H1 (cell line): ENCODE data around the gene LCE1B. TPM values are rescaled to one million over a fixed set of nuclear protein-coding genes. Genes with fewer than 3 reads are reported as not detected.

ENCODE experiments used
- CTCF ChIA-PET: fragments of 300-600 bp; sonication (Branson Sonifier 250); formaldehyde crosslinking; loops from one replicate; lab custom pipeline; 2021; ENCODE audit not compliant: partially characterized antibody; lab: Charles Lee
- POLR2A ChIA-PET: fragments of 300-600 bp; sonication (Branson Sonifier 250); formaldehyde crosslinking; loops from one replicate; lab custom pipeline; 2021; ENCODE audit warnings: inconsistent platforms; ENCODE audit not compliant: partially characterized antibody; lab: Charles Lee
- DNase-seq, 2 experiments: peaks; one replicate each; pipeline versions ENCODE4 v3.0.0 to v3.0.0-alpha.2; 2010 to 2022; ENCODE audit warnings: low spot score in 2 of 2, low read depth in 1 of 2, mixed read lengths in 1 of 2
- FAIRE-seq: peaks from 2 replicates; lab custom pipeline; 2011; peaks lifted over from hg19 to GRCh38; lab: Jason Lieb, UNC
- H2AFZ ChIP-seq: 2 replicates; pipeline ENCODE4 v1.8.1; 2012; ENCODE audit warnings: low read length, inconsistent platforms
- H2AK5ac ChIP-seq: 2 replicates; pipeline ENCODE4 v1.6.1; 2013; ENCODE audit warnings: low read depth, low read length
- H2BK120ac ChIP-seq: replicated peaks from 2 replicates; pipeline ENCODE3; 2013; ENCODE audit warnings: low read depth, low read length, inconsistent platforms
- H2BK12ac ChIP-seq: 2 replicates; pipeline ENCODE4 v1.6.1; 2013; ENCODE audit warnings: low read depth, low read length
- H2BK15ac ChIP-seq: 2 replicates; pipeline ENCODE4 v1.6.1; 2013; ENCODE audit warnings: low read length
- H2BK20ac ChIP-seq: 2 replicates; pipeline ENCODE4 v1.6.1; 2013; ENCODE audit warnings: low read length
- H2BK5ac ChIP-seq: 2 replicates; pipeline ENCODE4 v1.6.1; 2013; ENCODE audit warnings: low read depth, low read length
- H3K14ac ChIP-seq: 2 replicates; pipeline ENCODE4 v1.6.1; 2013; ENCODE audit warnings: inconsistent platforms; ENCODE audit not compliant: insufficient read length
- H3K18ac ChIP-seq: 2 replicates; pipeline ENCODE4 v1.6.1; 2013; ENCODE audit warnings: low read length; ENCODE audit errors: extremely low read depth
- H3K23ac ChIP-seq: 2 replicates; pipeline ENCODE4 v1.6.1; 2013; ENCODE audit warnings: inconsistent platforms; ENCODE audit not compliant: insufficient read length
- H3K23me2 ChIP-seq: 2 replicates; pipeline ENCODE4 v1.6.1; 2013; ENCODE audit warnings: low read depth, low read length
- H3K27ac ChIP-seq: 2 replicates; pipeline ENCODE4 v1.6.1; 2011; ENCODE audit warnings: low read depth, low read length, inconsistent platforms
- H3K27me3 ChIP-seq, 4 experiments: replicated peaks in 1 of 4; 1 replicate in 1 of 4; 2 replicates in 3 of 4; pipeline versions ENCODE4 v1.6.1 to v1.8.1; 2011 to 2013; ENCODE audit warnings: low read length in 3 of 4, mild to moderate bottlenecking in 3 of 4, inconsistent platforms in 2 of 4, mixed read lengths in 2 of 4, moderate library complexity in 1 of 4; ENCODE audit not compliant: control insufficient read depth in 3 of 4, insufficient read depth in 3 of 4; ENCODE audit errors: extremely low read depth in 1 of 4
- H3K36me3 ChIP-seq, 4 experiments: 2 replicates each; pipeline versions ENCODE4 v1.6.1 to v1.8.1; 2011 to 2013; ENCODE audit warnings: mild to moderate bottlenecking in 4 of 4, low read length in 3 of 4, moderate library complexity in 2 of 4, control low read depth in 1 of 4, inconsistent platforms in 1 of 4; ENCODE audit not compliant: insufficient read depth in 4 of 4, control insufficient read depth in 2 of 4
- H3K4ac ChIP-seq: replicated peaks from 2 replicates; pipeline ENCODE3; 2013; ENCODE audit warnings: low read length, low read depth, mixed read lengths, inconsistent platforms; ENCODE audit not compliant: insufficient read length
- H3K4me1 ChIP-seq, 4 experiments: replicated peaks in 1 of 4; 1 replicate in 1 of 4; 2 replicates in 3 of 4; pipeline versions ENCODE4 v1.6.1 to v1.8.1; 2011 to 2013; ENCODE audit warnings: low read length in 3 of 4, inconsistent platforms in 2 of 4, mixed read lengths in 1 of 4; ENCODE audit not compliant: insufficient read depth in 4 of 4, control insufficient read depth in 3 of 4
- H3K4me2 ChIP-seq, 2 experiments: 2 replicates each; pipeline versions ENCODE4 v1.6.1 to v1.8.1; 2011 to 2013; ENCODE audit warnings: low read depth in 2 of 2, low read length in 2 of 2, control low read depth in 1 of 2, inconsistent platforms in 1 of 2, mild to moderate bottlenecking in 1 of 2; ENCODE audit not compliant: insufficient read depth in 1 of 2
- H3K4me3 ChIP-seq, 4 experiments: fragments of 200-600, 300-600 bp in 1 of 4; sonication (generic), shearing (Covaris generic), sonication (Bioruptor Twin) in 1 of 4; 2 replicates each; pipeline versions ENCODE4 v1.5.1 to v1.8.1; 2011 to 2016; ENCODE audit warnings: low read length in 4 of 4, low read depth in 3 of 4, control low read depth in 2 of 4, inconsistent platforms in 2 of 4, mild to moderate bottlenecking in 2 of 4, mixed read lengths in 1 of 4, moderate library complexity in 1 of 4; ENCODE audit not compliant: insufficient read depth in 2 of 4; ENCODE audit errors: extremely low read depth in 1 of 4
- H3K56ac ChIP-seq: replicated peaks from 2 replicates; pipeline ENCODE3; 2013; ENCODE audit warnings: low read depth, mild to moderate bottlenecking, mixed read lengths, low read length, inconsistent platforms; ENCODE audit not compliant: insufficient read length
- H3K79me1 ChIP-seq: 2 replicates; pipeline ENCODE4 v1.6.1; 2013; ENCODE audit warnings: low read depth, low read length, control low read depth
- H3K79me2 ChIP-seq, 2 experiments: 2 replicates each; pipeline versions ENCODE4 v1.6.1 to v1.8.1; 2012 to 2013; ENCODE audit warnings: low read length in 2 of 2, mild to moderate bottlenecking in 2 of 2, inconsistent platforms in 1 of 2; ENCODE audit not compliant: insufficient read depth in 2 of 2, control insufficient read depth in 1 of 2
- H3K9ac ChIP-seq, 4 experiments: replicated peaks in 1 of 4; 1 replicate in 1 of 4; 2 replicates in 3 of 4; pipeline versions ENCODE4 v1.6.1 to v1.8.1; 2011 to 2013; ENCODE audit warnings: low read depth in 3 of 4, low read length in 3 of 4, control low read depth in 2 of 4, mild to moderate bottlenecking in 2 of 4, moderate library complexity in 2 of 4, inconsistent platforms in 1 of 4; ENCODE audit errors: extremely low read depth in 1 of 4
- H3K9me3 ChIP-seq, 2 experiments: 2 replicates each; pipeline versions ENCODE4 v1.6.1 to v1.8.1; 2012 to 2013; ENCODE audit warnings: mild to moderate bottlenecking in 2 of 2, moderate library complexity in 2 of 2, control low read depth in 1 of 2, inconsistent platforms in 1 of 2, low read depth in 1 of 2, low read length in 1 of 2, mixed read lengths in 1 of 2; ENCODE audit not compliant: insufficient read depth in 2 of 2
- H4K20me1 ChIP-seq, 2 experiments: replicated peaks in 1 of 2; 2 replicates each; pipeline versions ENCODE3 to v1.8.1; 2011 to 2013; ENCODE audit warnings: inconsistent platforms in 2 of 2, low read length in 2 of 2, mild to moderate bottlenecking in 1 of 2; ENCODE audit not compliant: insufficient read depth in 2 of 2, control insufficient read depth in 1 of 2
- H4K5ac ChIP-seq: 2 replicates; pipeline ENCODE4 v1.6.1; 2013; ENCODE audit warnings: low read length, low read depth, mixed read lengths, inconsistent platforms; ENCODE audit not compliant: insufficient read length
- H4K8ac ChIP-seq: 2 replicates; pipeline ENCODE4 v1.8.0; 2013; ENCODE audit warnings: mild to moderate bottlenecking, moderate library complexity, low read length, inconsistent platforms; ENCODE audit not compliant: insufficient read depth; ENCODE audit errors: extremely low read depth
- H4K91ac ChIP-seq: replicated peaks from 2 replicates; pipeline ENCODE3; 2013; ENCODE audit warnings: low read length, mixed read lengths, inconsistent platforms; ENCODE audit not compliant: insufficient read length
- CBX5 ChIP-seq: fragments of 300-800, 300-1000 bp; sonication (generic); IDR thresholded peaks from 2 replicates; pipeline ENCODE4 v1.7.1; 2016; ENCODE audit warnings: antibody characterized with exemption, low read length, low read depth
- HDAC6 ChIP-seq: IDR thresholded peaks from one replicate; pipeline ENCODE4 v1.7.1; 2012; ENCODE audit warnings: low read depth, mild to moderate bottlenecking, inconsistent platforms, low read length, moderate library complexity
- WGBS, 2 experiments: shearing (Covaris generic) in 1 of 2; methylation state at CpG; one replicate each; pipeline versions ENCODE4 v1.1.6 to v1.1.7; 2013 to 2015; ENCODE audit warnings: low lambda C conversion rate in 2 of 2, mixed read lengths in 2 of 2, inconsistent platforms in 1 of 2, low coverage in 1 of 2, missing lambda C conversion rate in 1 of 2; ENCODE audit not compliant: insufficient replicate concordance in 2 of 2, insufficient coverage in 1 of 2, insufficient read length in 1 of 2; ENCODE audit errors: extremely low coverage in 1 of 2, missing lambda C conversion rate in 1 of 2; 5-methylcytosine and 5-hydroxymethylcytosine counted together
- polyA plus RNA-seq, 7 experiments: library from polyadenylated mRNA; depleted of rRNA in 3 of 7; stranded (reverse) in 5 of 7; unstranded in 2 of 7; fragments of >200 nt in 5 of 7; fragments of 200-250 nt in 2 of 7; gene quantifications; 1 replicate in 5 of 7; 2 replicates in 1 of 7; 4 replicates in 1 of 7; pipeline versions ENCODE4 v1.2.1 to v1.2.3, GENCODE V29; 2011 to 2013; ENCODE audit warnings: missing spikeins in 2 of 7, mixed read lengths in 2 of 7
- total RNA-seq: library from RNA; stranded (reverse); fragmentation: NEBNext Ultra II Directional; extraction: Animal tissue kit (Norgen Biotek cat#: 25700); gene quantifications from 2 replicates; pipeline ENCODE4 v1.2.1, GENCODE V29; 2021

LCE1B gene
- total and polyA plus RNA-seq, 2 of the 8 experiments (the other 6 are each of a cell fraction or from before 2014, with no cell fraction given): not detected

DNA sequence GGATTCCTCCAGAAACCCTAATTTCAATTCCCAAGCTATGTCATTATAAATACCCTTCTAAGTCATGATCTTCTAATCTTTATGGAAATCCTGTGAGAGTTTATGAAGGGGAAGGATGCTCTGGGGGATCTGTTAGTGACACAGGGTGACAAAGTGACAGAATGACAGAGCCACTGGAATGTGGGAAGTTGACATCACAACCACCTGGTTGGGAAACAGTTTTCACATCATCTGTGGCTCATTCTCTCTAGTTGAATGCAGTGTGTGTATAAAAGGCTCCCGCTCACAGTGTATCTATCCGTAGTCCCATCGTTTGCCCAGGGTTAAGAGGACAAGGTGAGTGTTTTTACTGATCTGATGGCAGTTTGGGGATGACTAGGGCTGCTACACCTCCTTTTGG is 47.9 kb downstream of the LCE1B start, which contains the start of gene LCE7A:
TSS of gene LCE7A (plus strand) at position 301 of the 400 bp plus-strand sequence. CDS start 702 bp downstream, outside the sequence.
- Histone ChIP-seq H3K23ac (no peak within 1 kb of the TSS), H3K79me1 (no peaks in the 10 kb centered on the region), H3K9me3 (peaks cover 69 to 84% of the 10 kb centered on the region in 2 experiments), H3K27me3 (no peaks in the 10 kb centered on the region), H4K8ac (no peak within 1 kb of the TSS), H3K23me2 (no peaks in the 10 kb centered on the region), H3K79me2 (no peaks in the 10 kb centered on the region), H2BK15ac (no peak within 1 kb of the TSS), H2BK5ac (no peak within 1 kb of the TSS), H3K36me3 (peaks cover 0 to 3% (median 0%) of the 10 kb centered on the region in 4 experiments; a peak in 1 of 8 replicates), H4K5ac (no peak within 1 kb of the TSS), H3K56ac (no peak within 1 kb of the TSS), H3K4ac (no peak within 1 kb of the TSS), H3K27ac (no peak within 1 kb of the TSS), H3K4me2 (no peak within 1 kb of the TSS), H3K18ac (no peak within 1 kb of the TSS), H3K4me1 (no peaks in the 10 kb centered on the region), H3K14ac (no peak within 1 kb of the TSS), H3K4me3 (no peak within 1 kb of the TSS), H2AK5ac (no peak within 1 kb of the TSS), H2AFZ (no peak within 1 kb of the TSS), H2BK120ac (no peak within 1 kb of the TSS), H3K9ac (no peak within 1 kb of the TSS), H4K20me1 (no peaks in the 10 kb centered on the region), H4K91ac (no peak within 1 kb of the TSS), H2BK20ac (no peak within 1 kb of the TSS), H2BK12ac (no peak within 1 kb of the TSS)
- DNase-seq: no peak
- FAIRE-seq: no peak
- ChIA-PET POLR2A (no interaction called here), CTCF (interaction anchor here (0.7 kb wide), 1 partner anchor 263 kb away, joined by 3 read pairs; no protein-coding TSS in a partner anchor)
- WGBS, 2 experiments: 65% methylated on average over 3 of the region's 3 CpGs; no CpG with 5 or more reads in 1 of the 2 experiments
- TF ChIP-seq CBX5: no peak
- TF ChIP-seq HDAC6: no peak
